AG20443 (cell line): ENCODE results near the gene ANTKMT.
"Not testable (repeated sequence)": the region's sequence is repeated elsewhere in the genome, so short reads cannot be mapped to it uniquely, and the experiment has no call there.

ENCODE experiments used
- DNase-seq: peaks from one replicate; pipeline ENCODE4 v3.0.0; 2012; ENCODE audit warnings: low spot score, mixed read lengths

Gene ANTKMT

DNA sequence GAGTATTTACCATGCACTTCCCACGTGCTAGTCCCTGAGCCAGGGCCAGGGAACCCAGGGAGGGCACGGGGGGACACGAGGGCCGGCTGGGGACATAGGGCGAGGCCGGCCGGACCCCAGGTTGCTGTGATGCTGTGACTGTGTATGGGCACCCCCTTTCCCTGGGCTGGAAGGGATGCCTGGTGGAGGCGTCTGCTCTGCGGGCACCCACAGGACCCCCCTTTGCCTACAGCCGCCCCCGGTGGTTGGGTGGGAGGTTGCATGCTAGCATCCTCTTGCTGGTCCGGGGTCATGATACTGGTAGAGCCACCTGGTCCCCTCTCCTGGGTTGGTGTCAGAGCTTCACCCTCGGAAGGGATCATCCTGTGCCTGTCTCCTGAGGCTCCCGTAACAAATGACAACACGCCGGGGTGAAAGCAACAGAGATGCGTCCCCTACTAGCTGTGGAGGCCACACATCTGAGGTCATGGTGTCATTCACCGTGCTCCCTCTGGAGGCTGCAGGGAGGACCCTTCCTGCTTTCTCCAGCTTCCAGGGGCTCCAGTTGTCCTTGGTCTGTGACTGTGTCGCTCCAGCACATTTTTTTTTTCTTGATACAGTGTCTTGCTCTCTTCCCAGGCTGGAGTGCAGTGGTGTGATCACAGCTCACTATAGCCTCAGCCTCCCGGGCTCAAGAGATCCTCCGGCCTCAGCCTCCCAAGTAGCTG is 23.0 kb downstream of the ANTKMT start:
- DNase-seq = no peak

DNA sequence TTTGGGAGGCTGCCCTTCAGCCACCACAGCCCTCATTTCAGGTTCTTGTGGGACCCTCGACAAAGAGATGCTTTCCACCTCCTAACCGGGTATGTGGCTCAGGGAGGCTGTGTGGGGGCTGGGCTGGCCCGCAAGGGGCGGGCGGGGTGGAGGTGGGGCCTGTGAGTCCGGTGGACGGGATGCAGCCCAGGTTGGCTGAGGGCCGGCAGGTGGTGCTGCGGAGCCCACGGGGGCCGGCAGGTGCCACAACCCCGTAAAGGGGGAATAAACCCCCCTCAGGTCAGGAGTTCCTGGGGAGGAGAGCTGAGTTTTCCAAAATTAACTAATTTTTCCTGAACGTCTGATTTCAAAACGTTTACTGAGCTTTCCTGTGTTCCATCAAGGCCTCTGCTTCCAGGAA is 24.8 kb downstream of the ANTKMT start:
- DNase-seq = no peak

- no peak for DNase-seq
These were observed 25.7 kb downstream of the ANTKMT start for GRCh38 chr16:746637-747036.

- DNase-seq = no peak
These were observed 27.2 kb downstream of the ANTKMT start for GRCh38 chr16:747978-748746.

GRCh38 chr16:749010-749409 is 28.1 kb downstream of the ANTKMT start:
- DNase-seq = peak; percentile 87

DNA sequence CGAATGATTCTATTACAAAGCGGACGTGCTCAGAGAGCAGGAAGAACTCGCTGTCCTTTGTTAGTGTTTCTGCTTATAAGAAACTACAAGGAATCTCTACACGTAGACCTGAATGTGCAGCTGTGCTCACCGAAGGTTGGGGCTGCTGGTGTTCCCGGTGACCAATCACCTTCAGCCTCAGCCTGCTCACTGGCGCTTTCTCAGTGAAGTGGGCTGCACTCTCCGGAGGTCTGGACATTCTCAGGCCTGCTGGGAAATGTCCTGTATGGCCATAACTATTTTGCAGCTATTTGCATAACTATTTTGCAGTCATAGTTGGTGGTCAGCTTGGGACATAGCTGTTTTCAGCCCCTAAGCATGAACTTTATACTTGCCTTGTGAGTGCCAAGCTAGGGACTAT is 29.5 kb downstream of the ANTKMT start:
- no peak for DNase-seq

GRCh38 chr16:751152-752006 is 30.4 kb downstream of the ANTKMT start:
- DNase-seq = no peak

GRCh38 chr16:752007-752312 is 31.0 kb downstream of the ANTKMT start:
- no peak for DNase-seq

DNA sequence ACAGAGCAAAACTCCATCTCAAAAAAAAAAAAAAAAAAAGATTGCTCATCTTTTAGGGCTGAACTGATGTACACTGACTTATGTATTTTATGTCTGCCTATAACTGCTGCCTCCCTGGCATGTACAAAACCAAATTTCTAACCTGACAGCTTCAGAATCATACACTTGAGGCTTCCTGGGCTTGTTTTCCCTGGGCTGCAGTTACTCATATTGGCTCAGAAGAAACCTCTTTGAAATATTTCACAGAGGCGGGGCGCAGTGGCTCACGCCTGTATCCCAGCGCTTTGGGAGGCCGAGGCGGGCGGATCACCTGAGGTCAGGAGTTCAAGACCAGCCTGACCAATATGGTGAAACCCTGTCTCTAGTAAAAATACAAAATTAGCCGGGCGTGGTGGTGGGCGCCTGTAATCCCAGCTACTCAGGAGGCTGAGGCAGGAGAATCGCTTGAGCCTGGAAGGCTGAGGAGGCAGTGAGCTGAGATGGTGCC is 33.2 kb downstream of the ANTKMT start:
- DNase-seq = not testable (repeated sequence)

DNA sequence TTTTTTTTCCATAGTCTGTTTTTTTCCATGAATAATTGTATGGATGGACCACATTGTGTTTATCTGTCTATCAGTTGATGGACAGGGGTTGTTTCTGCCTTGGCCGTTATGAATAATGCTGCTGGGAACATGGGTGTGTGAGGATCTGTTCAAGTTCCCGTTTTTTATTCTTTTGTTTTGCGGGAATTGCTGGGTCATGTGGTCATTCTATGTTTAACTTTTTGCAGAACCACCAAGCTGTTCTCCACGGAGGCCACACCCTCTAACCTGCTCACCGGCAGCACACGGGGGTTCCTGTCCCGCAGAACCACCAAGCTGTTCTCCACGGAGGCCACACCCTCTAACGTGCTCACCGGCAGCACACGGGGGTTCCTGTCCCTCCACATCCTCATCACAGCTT is 33.7 kb downstream of the ANTKMT start:
- no peak for DNase-seq

DNA sequence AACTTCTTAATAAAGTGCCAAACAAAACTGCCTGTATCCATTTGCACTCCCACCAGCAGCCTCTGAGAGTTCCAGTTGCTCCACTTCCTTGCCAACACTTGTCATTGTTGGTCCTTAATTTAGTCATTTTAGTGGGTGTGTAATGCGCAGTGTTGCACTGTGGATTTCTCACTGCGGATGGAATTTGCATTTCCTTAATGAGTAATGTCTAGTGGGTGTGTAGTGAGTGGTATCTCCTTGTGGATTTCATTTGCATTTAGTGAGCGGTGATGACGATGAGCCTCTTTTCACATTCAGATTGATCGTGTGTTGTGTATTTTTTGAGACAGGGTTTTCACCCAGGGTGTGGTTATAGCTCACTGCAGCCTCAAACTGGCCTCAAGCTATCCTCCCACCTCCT is 35.5 kb downstream of the ANTKMT start:
- DNase-seq = no peak

GRCh38 chr16:759110-759910 is 38.4 kb downstream of the ANTKMT start:
- DNase-seq = no peak

DNA sequence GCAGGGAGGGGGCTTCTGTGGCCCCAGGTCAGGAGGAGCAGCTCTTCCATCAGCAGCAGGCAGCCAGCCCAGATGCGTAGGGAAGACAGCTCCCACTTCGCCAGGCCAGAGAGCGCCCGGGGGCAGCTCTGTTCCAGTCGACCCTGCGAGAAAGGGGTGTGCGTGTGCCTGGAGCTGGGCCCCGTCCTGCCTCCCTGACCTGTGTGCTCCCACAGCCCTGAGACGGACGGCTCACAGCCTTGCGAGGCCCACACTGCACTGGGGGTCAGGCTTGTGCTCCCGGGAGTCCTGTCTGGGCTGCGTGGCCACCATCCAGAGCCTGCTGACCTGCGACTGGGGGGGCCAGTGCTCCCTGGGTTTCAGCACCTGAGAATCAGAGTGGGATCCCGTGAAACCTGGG is 39.1 kb downstream of the ANTKMT start:
- no peak for DNase-seq

DNA sequence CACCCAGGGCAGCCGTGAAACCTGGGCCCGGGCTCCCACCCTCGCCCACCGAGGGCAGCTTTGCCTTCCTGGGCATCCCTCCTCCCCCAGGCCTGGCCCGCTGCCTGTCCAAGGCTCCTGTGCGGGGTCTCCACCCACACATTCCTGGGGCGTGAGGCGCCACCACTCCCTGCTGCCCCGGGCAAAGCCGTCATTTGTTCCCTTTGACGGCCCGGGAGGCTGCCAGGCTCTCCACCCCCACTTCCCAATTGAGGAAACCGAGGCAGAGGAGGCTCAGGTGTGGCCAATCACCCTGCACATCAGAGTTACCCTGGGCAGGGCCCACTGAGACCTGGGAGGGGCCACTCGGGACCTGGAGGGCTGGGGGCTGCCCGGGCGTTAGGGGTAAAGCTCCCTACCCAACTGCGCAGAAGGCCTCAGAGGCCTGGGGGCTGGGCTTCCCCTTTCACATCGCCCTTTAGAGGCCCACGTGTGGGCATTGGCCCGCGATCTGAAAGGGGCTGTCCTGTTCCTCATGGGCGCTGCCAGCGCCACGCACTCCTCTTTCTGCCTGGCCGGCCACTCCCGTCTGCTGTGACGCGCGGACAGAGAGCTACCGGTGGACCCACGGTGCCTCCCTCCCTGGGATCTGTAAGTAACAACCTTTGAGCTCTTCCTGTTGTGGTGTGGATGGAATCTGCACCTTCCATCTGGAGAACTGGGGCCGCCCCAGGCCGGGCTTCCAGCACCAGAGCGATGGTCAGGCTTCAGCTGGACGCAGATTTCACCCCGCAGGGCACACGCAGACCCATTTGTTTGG is 39.8 kb downstream of the ANTKMT start, which contains the start of gene MSLN:
MSLN (plus strand) TSS at position 190 of the 799 bp plus-strand sequence. CDS start 1,947 bp downstream, outside the sequence.
- DNase-seq = peak; percentile 59

DNA sequence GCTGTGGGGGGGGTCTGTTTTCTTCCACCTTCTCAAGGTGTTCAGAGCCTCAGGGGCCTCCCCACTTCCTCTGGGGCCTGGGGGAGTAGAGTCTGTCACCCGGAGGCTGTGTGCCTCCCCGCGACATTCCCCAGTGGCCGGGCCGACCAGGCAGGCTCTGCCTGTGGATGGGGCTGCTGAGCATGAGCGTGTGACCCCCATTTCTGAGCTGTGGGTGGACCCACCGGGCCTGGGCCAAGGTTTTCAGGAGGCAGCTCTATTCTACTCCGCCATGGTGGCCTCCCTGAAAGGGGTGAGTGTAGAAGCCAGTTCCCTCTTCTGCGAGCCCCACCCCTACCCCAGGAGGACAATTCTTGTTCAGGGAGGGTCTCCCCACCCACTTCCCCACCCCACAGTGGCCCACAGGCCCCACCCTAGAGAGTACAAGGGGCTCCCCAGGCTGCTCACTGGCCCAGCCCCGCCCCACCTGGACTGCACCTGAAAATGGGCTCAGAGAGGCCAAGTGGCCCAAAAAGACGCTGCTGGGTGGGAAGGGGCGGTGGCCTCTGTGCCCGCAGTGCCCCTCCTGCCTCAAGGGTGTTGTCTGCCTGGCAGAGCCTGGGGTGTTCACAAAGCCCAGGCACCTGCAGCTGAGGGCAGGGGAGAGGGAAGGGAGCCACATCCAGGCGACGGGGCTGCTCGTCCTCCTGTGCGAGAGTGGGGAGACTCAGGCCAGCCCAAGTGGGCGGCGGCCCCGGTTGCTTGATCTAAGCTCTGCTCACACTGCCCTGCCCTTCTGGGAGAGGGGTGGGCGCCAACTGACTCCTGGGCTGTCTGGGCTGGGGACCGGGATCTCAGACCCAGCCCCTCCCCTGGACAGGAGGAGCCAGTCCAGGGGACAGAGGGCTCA is 40.9 kb downstream of the ANTKMT start:
- DNase-seq = no peak

GRCh38 chr16:762595-763268 is 41.8 kb downstream of the ANTKMT start:
- no peak for DNase-seq

DNA sequence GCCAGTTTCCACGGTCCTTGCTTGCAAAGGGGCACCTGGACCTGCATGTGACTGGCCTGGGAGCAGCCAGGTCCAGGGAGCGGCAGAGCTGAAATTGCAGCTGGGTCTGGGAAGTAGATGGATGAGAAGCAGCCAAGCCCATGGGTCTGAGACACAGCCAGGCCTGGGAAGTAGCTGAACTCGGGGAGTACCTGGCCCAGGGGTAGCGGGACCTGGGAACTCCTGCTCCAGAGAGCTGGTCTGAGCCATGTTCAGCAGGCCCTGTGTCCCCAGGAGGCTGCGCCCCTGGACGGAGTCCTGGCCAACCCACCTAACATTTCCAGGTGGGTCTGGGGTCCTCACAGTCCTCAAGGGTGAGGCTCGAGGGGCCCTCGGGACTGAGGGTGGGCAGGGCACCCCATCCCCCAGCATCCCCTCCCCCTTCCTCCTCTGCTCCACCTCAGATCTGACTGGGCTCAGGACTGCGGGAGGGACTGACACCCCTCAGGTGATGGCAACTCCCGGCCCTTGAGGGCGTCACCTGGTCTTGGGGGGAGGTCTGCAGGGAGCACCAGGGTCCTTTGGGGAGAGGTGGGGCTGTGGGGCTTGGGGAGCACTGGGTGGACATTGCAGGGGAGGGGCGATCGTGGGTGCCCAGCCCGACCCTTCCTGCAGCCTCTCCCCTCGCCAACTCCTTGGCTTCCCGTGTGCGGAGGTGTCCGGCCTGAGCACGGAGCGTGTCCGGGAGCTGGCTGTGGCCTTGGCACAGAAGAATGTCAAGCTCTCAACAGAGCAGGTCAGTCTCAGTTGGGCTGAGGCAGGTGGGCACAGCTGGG is 42.6 kb downstream of the ANTKMT start:
- no peak for DNase-seq

DNA sequence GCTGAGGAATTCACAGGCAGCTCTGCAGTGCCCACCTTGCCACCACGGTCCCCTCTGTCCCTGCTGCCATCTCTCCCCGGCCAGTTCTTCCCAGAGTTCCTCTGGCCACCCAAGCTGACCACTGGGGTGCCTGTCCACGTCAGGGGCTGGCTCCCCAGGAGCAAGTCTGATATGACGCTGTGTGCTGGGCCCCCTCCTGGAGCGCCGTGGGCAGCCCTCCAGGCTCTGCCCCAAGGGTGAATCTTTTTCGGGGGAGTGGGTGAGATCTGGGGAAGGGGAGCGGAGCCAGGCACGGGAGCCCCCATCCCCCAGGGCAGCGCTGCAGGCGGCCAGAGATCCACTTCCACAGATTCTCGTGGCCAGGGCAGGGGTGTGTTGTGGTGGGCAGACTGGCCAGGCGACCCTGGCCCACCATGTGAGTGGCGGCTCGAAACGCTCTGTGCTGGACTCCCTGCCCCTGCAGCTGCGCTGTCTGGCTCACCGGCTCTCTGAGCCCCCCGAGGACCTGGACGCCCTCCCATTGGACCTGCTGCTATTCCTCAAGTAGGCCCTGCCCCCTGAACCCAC is 43.3 kb downstream of the ANTKMT start:
- DNase-seq = no peak
